ENCODE measurements around the gene C3orf52.

Gene C3orf52

DNA sequence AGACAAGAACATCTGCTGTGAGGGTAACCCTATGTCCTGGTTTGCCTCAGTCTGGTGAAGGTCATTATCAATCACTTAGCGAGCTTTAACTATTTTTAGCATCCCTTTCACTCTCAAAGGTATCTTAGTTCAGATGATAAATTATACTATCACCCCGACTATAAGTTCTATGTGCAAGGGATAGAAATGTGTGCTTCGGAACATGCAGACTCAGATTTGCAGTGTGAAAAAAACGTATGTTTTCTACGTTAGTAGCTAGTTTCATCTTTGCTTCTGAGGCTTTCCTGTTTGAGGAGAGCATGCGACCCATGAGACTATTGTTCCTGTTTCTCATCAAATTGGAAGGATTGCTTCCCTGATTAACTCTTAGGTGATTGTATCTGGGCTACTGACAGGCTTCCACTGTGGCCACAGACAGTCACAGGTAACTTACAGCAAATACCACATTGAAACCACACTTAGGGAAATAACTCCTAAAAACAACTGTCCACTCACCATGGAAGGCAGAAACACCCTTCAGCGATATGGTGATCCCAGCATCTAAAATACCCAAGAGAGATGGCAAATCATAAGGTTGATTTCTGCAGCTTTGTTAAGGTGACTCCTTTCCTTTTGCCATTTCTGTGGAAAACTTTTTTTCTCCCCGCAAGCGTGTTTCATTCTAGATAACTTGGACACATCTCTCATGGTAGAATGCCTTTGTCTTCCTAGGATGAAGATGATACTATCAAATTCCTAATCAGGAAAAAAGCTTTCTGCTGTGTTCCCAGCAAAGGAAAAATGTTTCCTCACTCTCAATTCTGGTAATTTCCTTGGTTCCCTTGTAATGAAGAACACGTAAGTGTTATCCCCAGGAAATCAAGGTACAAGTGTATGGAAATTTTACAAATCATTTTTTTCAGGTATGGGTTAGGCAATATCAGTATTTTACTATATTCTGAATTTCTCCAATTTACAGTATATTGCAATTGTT is 41.6 kb downstream of the C3orf52 start:
- H3K4me1 ChIP-seq, result peaks cover 62 to 99% (median 96%) of the 10 kb centered on the region in 10 experiments

DNA sequence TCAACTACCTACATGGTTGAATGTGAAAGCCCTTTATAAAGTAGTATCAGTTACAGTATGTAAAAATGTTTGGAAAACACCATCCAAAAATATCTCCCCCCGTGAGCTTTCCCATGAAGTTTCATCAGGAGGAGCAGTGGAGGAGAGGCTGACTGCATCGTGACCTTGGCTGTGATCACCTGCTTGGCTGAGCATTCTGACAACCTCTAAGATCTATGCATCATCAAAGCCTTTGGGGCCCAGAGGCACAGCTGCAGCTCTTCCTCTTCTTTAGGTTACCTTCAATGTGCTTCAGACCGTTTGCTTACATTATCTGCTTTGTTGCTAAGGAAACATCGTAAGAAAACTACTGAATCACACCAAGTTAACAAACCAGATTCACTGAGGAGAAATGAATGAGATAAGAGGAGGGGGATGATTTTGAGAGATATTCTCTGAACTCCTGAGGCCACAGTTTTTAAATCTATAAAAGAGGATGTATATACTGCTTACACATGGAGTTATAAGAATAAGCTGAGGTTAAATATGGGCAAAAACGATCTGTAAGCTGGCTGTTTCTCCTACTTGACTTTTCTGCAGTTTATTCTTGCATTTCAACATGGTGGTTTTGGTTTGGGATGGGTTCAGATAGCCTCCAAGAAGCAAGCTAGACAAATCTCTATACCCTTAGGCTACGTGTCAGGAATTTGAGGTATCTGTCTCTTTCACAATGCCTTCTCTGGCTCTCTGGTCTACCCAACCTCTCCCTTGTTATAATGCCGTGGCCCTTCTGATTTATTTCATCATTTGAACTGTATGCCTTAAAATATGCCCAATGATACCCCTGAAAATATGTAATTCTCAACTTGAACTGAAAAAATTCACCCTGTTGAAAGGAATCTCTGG is 42.9 kb downstream of the C3orf52 start:
- no peak for TF ChIP-seq Cebpa-rat (IDR thresholded peaks at IDR 0.05)
- H3K4me2 ChIP-seq, result peak overlapping the region; percentile 77 to 93 (median 84); a peak in 21 of 22 replicates
- H3K27me3 ChIP-seq, result peaks cover 0 to 5% (median 0%) of the 10 kb centered on the region in 11 experiments; a peak in 1 of 22 replicates
- peak overlapping the region in 10 of 11 experiments; percentile 6 to 68 (median 43); a peak in 17 of 22 replicates for H3K27ac ChIP-seq
- peaks cover 73 to 99% (median 96%) of the 10 kb centered on the region in 10 experiments for H3K4me1 ChIP-seq
- H4K20me1 ChIP-seq, result no peaks in the 10 kb centered on the region
- 0 out of 20 replicates have a peak overlapping the region, but pooled peaks of 1 of the 10 experiments have one; percentile 18 for H3K4me3 ChIP-seq
- H3K9ac ChIP-seq, result peak overlapping the region in 1 of 11 experiments; percentile 39; a peak in 2 of 22 replicates
- peaks cover 0 to 19% (median 0%) of the 10 kb centered on the region in 11 experiments; a peak in 1 of 22 replicates for H3K36me3 ChIP-seq
- no peaks in the 10 kb centered on the region for H3K9me3 ChIP-seq (replicated peaks in 1 of 11)

More for the DNA sequence above, 41.6 kb downstream of the C3orf52 start:
- H3K9ac ChIP-seq, result peak overlapping the region in 9 of 11 experiments; percentile 47 to 64 (median 58); a peak in 18 of 22 replicates
- no peaks in the 10 kb centered on the region for H4K20me1 ChIP-seq
- H3K4me3 ChIP-seq, result peak overlapping the region in 9 of 10 experiments; percentile 5 to 55 (median 42); a peak in 14 of 20 replicates
- H3K27me3 ChIP-seq, result peaks cover 0 to 5% (median 0%) of the 10 kb centered on the region in 11 experiments; a peak in 1 of 22 replicates
- no peak for TF ChIP-seq Cebpa-rat (IDR thresholded peaks at IDR 0.05)
- H3K27ac ChIP-seq, result peak overlapping the region in 10 of 11 experiments; percentile 34 to 72 (median 58); a peak in 18 of 22 replicates
- H3K4me2 ChIP-seq, result peak overlapping the region; percentile 77 to 93 (median 84)
- H3K36me3 ChIP-seq, result peaks cover 0 to 32% (median 0%) of the 10 kb centered on the region in 11 experiments; a peak in 8 of 22 replicates
- H3K9me3 ChIP-seq (replicated peaks in 1 of 11), result no peaks in the 10 kb centered on the region; a peak in 1 of 22 replicates

DNA sequence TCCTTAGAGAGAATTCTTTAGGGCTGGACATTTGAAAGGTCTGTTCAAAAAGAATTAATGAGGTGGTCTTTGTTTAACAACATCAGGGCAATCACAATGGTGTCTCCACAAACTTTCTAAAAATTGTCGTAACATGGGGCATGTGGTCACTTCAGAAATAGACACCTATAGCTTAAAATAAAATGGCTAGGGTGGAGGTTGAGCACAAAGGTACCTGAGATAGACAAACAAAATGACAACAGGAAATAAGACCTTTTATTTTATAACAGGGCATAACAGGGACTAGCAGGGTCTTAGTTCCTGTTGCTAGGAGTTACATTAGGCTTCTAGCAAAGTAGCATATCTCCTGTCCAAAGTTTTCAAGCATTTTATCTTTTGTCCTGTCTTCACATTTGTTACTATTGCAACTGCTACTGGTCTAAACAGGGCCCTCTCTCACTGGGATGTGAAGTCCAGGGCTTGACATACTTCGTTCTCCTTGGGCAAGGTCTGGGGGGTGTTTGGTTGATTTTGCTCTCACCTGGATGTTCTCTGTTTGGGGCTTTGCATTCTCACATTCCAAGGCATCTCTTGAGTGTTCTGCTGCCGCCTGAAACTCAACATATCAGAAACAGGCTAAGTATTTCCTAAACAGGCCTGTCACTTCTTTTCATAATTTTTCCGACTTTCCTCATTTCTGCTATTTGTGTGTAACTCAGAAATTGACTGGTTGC is 43.9 kb downstream of the C3orf52 start:
- H3K9ac ChIP-seq, result peak overlapping the region in 1 of 11 experiments; percentile 39; a peak in 2 of 22 replicates
- peak overlapping the region in 8 of 11 experiments; percentile 77 to 93 (median 85); a peak in 16 of 22 replicates for H3K4me2 ChIP-seq
- peaks cover 0 to under 1% (median 0%) of the 10 kb centered on the region in 11 experiments; a peak in 1 of 22 replicates for H3K27me3 ChIP-seq

DNA sequence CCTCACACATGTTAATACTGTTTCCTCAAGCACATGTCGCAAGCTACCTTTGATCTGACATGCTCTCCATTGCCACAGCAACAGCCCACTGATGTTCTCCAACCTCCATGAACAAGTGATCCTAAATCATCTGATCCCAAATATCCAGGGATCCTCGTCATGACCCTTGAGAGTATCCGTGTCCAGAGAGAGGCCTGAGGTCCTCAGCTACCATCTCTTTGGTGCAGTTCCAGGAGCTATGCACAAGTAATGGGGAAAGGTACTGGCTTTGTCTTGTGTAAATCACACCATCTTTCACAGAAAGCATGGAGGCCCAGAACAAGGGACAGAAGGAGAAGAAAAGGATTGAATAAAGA is 44.4 kb downstream of the C3orf52 start:
- H3K27ac ChIP-seq, result peak overlapping the region in 4 of 11 experiments; percentile 24 to 68 (median 49); a peak in 3 of 22 replicates
- no peaks in the 10 kb centered on the region for H4K20me1 ChIP-seq
- H3K36me3 ChIP-seq, result peaks cover 0 to 17% (median 0%) of the 10 kb centered on the region in 11 experiments; a peak in 1 of 22 replicates
- TF ChIP-seq Cebpa-rat (IDR thresholded peaks at IDR 0.05), result no peak
- peaks cover 62 to 99% (median 96%) of the 10 kb centered on the region in 10 experiments for H3K4me1 ChIP-seq
- no peaks in the 10 kb centered on the region for H3K9me3 ChIP-seq (replicated peaks in 1 of 11)
- H3K27me3 ChIP-seq, result no peaks in the 10 kb centered on the region
- H3K4me2 ChIP-seq, result peak overlapping the region in 8 of 11 experiments; percentile 8 to 93 (median 84); a peak in 14 of 22 replicates
- peak overlapping the region in 2 of 10 experiments; percentile 62; a peak in 4 of 20 replicates for H3K4me3 ChIP-seq
- H3K9ac ChIP-seq, result no peak overlapping the region; a peak in 1 of 22 replicates

More for the DNA sequence above, 43.9 kb downstream of the C3orf52 start:
- Histone ChIP-seq H4K20me1 (no peaks in the 10 kb centered on the region), H3K36me3 (peaks cover 0 to 17% (median 0%) of the 10 kb centered on the region in 11 experiments; a peak in 1 of 22 replicates), H3K4me3 (peak overlapping the region in 2 of 10 experiments; percentile 18 to 62; a peak in 3 of 20 replicates), H3K9me3 (replicated peaks in 1 of 11) (no peaks in the 10 kb centered on the region), H3K4me1 (peaks cover 67 to 99% (median 96%) of the 10 kb centered on the region in 10 experiments), H3K27ac (peak overlapping the region in 9 of 11 experiments; percentile 1 to 68 (median 45); a peak in 11 of 22 replicates)
- no peak for TF ChIP-seq Cebpa-rat (IDR thresholded peaks at IDR 0.05)

DNA sequence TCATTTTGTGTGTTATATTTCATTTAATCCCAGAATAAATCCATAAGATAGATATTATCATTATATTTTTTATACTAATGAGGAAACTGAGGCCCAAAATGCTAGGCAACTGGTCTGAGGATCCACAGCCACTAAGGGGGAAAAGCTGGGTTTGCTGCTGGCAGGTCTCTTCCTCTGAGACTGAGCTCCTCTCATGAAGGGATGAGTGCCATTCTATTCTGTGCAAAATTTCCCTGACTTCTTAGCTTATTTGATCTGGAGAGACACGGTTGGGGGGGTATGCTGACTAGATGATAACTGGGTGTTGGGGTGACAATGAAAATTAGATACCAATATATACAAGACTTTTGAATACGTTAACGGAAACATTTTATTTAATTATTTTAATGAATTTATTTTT is 44.9 kb downstream of the C3orf52 start:
- Histone ChIP-seq H3K9ac (no peak overlapping the region; a peak in 1 of 22 replicates), H3K27ac (peak overlapping the region in 1 of 11 experiments; percentile 59; a peak in 1 of 22 replicates), H3K4me1 (peaks cover 60 to 99% (median 96%) of the 10 kb centered on the region in 10 experiments), H3K27me3 (no peaks in the 10 kb centered on the region), H3K4me2 (peak overlapping the region in 6 of 11 experiments; percentile 77 to 93 (median 87); a peak in 12 of 22 replicates), H3K9me3 (replicated peaks in 1 of 11) (no peaks in the 10 kb centered on the region), H3K4me3 (peak overlapping the region in 2 of 10 experiments; percentile 62; a peak in 4 of 20 replicates), H4K20me1 (no peaks in the 10 kb centered on the region), H3K36me3 (peaks cover 0 to 17% (median 0%) of the 10 kb centered on the region in 11 experiments; a peak in 1 of 22 replicates)
- TF ChIP-seq Cebpa-rat (IDR thresholded peaks at IDR 0.05), result no peak

DNA sequence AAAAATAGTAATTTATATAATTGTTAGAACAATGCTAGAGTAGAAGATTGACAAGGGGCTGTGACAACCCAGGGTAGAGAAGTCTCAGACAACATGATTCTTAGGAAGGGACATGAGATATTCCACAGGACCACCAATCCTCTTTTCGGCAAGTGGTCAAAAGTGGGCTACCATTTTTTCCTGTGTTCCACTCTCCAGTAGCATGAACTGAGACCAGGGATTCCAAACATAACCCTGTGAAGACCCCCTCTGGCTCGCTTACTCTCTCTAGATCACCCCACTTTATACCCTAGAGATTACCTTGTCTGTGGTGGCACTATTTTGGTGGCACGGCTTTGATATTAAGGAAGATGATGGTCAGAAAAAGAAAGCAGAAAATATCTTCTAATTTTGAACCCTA is 45.9 kb downstream of the C3orf52 start:
- H3K36me3 ChIP-seq, result peaks cover 0 to 17% (median 0%) of the 10 kb centered on the region in 11 experiments; a peak in 1 of 22 replicates
- peaks cover 51 to 99% (median 96%) of the 10 kb centered on the region in 10 experiments for H3K4me1 ChIP-seq
- H3K9ac ChIP-seq, result peak overlapping the region in 3 of 11 experiments; percentile 66 to 71 (median 66); a peak in 6 of 22 replicates

DNA sequence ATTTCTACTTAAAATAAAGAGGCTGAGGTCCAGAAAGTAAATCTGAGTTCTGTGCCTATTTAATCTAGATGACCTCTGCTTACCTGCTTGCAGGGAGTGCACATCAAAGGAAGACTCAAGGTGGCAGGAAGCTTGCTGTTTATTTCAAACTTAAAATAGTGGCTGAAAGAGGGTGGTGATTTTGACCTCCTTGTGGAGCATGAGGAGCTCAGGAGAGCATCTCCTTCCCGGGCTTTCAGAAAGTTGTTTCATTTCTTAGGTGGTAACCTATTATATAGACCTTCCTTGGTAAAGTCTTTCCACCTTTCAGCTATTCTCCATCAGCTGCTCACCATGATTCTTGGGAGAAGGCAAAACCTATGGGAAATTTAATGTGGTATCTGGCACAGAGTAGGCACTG is 46.4 kb downstream of the C3orf52 start:
- Histone ChIP-seq H3K36me3 (peaks cover 0 to 17% (median 0%) of the 10 kb centered on the region in 11 experiments; a peak in 1 of 22 replicates), H3K27ac (peak overlapping the region; percentile 25 to 61 (median 53); a peak in 20 of 22 replicates), H3K4me1 (peaks cover 51 to 99% (median 96%) of the 10 kb centered on the region in 10 experiments), H3K27me3 (no peaks in the 10 kb centered on the region), H3K9me3 (replicated peaks in 1 of 11) (no peaks in the 10 kb centered on the region), H4K20me1 (no peaks in the 10 kb centered on the region), H3K4me2 (peak overlapping the region; percentile 63 to 93 (median 82)), H3K4me3 (peak overlapping the region in 7 of 10 experiments; percentile 27 to 62 (median 39); a peak in 14 of 20 replicates), H3K9ac (peak overlapping the region in 9 of 11 experiments; percentile 14 to 71 (median 52); a peak in 15 of 22 replicates)
- no peak for TF ChIP-seq Cebpa-rat (IDR thresholded peaks at IDR 0.05)

More for the DNA sequence above, 45.9 kb downstream of the C3orf52 start:
- H4K20me1 ChIP-seq, result no peaks in the 10 kb centered on the region
- H3K4me2 ChIP-seq, result peak overlapping the region; percentile 63 to 93 (median 82); a peak in 21 of 22 replicates
- H3K9me3 ChIP-seq (replicated peaks in 1 of 11), result no peaks in the 10 kb centered on the region
- H3K4me3 ChIP-seq, result peak overlapping the region in 5 of 10 experiments; percentile 35 to 62 (median 39); a peak in 9 of 20 replicates
- no peak for TF ChIP-seq Cebpa-rat (IDR thresholded peaks at IDR 0.05)
- peak overlapping the region in 6 of 11 experiments; percentile 38 to 61 (median 54); a peak in 8 of 22 replicates for H3K27ac ChIP-seq
- H3K27me3 ChIP-seq, result no peaks in the 10 kb centered on the region
